ENCODE measurements around the gene OR51T1.
A peak's percentile ranks its signal among the peaks of the same experiment; 100 is the strongest.
"Not testable (repeated sequence)": the region's sequence is repeated elsewhere in the genome, so short reads cannot be mapped to it uniquely, and the experiment has no call there.

Gene OR51T1, protein sequence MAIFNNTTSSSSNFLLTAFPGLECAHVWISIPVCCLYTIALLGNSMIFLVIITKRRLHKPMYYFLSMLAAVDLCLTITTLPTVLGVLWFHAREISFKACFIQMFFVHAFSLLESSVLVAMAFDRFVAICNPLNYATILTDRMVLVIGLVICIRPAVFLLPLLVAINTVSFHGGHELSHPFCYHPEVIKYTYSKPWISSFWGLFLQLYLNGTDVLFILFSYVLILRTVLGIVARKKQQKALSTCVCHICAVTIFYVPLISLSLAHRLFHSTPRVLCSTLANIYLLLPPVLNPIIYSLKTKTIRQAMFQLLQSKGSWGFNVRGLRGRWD

DNA sequence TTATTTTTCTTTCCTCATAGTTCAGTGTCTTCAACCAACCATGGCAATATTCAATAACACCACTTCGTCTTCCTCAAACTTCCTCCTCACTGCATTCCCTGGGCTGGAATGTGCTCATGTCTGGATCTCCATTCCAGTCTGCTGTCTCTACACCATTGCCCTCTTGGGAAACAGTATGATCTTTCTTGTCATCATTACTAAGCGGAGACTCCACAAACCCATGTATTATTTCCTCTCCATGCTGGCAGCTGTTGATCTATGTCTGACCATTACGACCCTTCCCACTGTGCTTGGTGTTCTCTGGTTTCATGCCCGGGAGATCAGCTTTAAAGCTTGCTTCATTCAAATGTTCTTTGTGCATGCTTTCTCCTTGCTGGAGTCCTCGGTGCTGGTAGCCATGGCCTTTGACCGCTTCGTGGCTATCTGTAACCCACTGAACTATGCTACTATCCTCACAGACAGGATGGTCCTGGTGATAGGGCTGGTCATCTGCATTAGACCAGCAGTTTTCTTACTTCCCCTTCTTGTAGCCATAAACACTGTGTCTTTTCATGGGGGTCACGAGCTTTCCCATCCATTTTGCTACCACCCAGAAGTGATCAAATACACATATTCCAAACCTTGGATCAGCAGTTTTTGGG, at the start of gene OR51T1:
OR51T1 (plus strand) TSS at position 41 of the 641 bp plus-strand sequence; CDS start at position 41, 0 bp downstream.
- peak; percentile 81 for DNase-seq

DNA sequence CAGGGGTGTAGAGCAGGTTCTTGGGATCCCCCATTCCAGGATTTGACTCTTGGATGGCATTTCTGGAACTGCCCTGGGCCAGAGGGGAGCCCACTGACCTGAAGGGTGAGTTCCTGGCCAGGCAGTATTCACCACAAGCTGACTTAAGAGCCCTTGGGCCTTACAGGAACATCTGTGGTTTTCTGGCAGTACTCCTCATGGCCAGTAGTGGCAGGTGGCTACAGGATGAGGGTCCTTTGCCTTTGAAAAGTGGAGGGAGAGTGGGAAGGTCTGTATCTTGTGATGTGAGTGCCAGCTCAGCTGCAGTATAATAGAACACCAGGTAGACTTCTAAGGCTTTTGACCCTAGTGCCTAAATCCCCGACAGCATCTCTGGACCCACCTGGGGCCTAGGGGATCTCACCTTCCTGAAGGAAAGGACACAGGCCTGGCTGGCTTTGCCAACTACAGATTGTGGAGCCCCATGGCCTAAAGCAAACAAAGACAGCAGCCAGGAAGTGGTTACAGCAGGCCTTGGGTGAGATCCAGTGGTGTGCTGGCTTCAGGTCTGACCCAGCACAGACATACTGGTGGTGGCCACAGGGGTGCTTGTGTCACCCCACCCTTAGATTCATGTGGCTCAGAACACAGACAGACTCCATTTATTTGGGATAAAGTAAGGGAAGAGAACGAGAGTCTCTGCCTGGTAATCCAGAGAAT, 41.7 kb upstream of the OR51T1 start:
- DNase-seq, result no peak

GRCh38 chr11:4848908-4849532, 32.7 kb upstream of the OR51T1 start, which contains the start of gene OR51S1:
Gene OR51S1, minus strand, starts transcription at chr11:4849208. Its CDS starts 0 bp downstream, at chr11:4849208.
- DNase-seq, result no peak

DNA sequence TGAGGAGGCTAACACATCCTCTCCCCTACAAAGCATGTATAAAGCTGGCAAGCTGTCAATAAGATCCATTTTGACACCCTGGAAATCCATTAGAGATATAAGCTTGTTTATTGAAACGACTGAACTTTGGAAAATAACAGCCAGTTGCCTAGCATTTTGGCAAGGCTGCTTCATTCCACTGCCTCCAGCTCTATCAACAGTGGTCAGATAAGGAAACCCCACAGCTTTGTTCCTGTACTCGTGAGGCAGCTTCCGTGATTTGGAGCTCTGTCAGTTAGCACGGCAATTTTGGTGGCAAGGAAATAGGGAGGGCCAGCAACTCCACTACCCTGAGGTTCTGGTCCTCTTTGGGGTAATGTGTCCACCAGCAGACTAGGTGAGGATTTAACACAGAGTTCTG, 30.7 kb upstream of the OR51T1 start:
- DNase-seq, result no peak

DNA sequence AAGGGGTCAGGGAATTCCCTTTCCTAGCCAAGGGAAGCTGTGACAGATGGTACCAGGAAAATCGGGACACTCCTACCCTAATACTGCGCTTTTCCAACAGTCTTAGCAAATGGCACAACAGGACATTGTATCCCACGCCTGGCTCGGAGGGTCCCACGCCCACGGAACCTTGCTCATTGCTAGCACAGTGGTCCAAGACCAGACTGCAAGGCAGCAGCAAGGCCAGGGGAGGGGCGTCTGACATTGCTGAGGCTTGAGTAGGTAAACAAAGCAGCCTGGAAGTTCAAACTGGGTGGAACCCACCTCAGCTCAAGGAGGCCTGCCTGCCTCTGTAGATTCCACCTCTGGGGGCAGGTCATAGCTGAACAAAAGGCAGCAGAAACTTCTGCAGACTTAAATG, 27.4 kb upstream of the OR51T1 start:
- DNase-seq, result not testable (repeated sequence)

DNA sequence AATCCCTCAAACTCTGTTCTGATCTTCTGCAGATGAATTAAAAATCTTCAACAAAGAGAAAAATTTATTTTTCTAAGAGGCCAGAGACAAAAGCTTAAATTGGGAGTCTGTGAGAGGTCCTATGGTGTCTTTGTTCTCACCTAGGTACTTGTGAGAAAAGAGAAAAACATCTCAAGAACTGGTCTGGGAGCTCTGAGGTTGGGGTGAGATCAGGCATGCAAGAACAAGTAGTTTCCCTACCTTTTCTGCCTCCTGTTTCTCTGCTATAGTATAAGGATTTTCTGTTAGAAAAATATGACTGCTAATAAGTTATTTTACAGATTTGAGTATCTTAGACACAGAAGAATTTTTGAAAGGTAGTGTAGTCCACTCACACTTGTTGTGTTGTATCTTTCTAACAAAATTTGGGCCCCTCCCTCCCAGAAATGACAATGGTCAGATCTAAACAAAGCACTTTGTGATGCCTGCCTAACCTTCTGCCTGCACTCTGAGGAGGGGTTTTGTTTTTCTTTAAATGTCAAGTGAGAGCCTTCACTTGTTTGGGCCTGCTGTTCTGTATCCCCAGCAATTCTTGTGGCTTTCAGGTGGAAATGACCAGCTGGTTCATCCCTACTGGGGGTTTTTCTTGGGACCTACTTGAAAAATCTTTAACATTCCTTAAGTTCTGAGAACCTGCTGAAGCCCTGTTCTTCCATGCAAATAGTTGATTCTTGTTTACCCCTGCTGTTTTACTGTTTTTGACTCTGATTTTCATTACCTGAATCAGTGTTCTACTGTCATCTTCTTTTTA, 19.1 kb upstream of the OR51T1 start:
- DNase-seq, result no peak

- DNase-seq, result no peak
These were observed 17.8 kb upstream of the OR51T1 start for GRCh38 chr11:4863876-4864275.

- no peak for DNase-seq
These were observed 15.8 kb upstream of the OR51T1 start for GRCh38 chr11:4865855-4866254.

DNA sequence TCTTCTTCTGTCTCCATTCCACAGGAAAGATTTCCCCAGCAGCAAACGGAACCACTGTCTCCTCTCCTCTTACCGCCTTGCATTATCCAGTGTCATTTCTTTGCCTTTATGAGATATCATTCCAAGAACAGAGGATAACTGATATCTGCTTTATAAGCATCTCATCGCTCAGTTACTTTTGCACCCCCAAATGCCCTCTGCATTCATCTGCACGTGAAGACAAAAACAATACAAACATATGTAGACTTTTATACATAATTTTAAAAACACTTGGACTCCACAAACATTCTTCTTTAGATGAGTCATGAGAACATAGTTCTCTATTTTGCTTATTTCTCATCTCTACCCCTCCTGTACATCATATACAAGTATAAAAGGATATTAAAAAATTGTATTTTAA, 512 bp upstream of the OR51T1 start:
- no peak for DNase-seq

DNA sequence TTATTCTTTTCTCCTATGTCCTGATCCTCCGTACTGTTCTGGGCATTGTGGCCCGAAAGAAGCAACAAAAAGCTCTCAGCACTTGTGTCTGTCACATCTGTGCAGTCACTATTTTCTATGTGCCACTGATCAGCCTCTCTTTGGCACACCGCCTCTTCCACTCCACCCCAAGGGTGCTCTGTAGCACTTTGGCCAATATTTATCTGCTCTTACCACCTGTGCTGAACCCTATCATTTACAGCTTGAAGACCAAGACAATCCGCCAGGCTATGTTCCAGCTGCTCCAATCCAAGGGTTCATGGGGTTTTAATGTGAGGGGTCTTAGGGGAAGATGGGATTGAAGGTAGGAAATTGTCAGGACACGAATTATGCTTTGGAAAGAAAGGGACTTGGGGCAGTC, 843 bp downstream of the OR51T1 start:
- DNase-seq, result peak; percentile 25

DNA sequence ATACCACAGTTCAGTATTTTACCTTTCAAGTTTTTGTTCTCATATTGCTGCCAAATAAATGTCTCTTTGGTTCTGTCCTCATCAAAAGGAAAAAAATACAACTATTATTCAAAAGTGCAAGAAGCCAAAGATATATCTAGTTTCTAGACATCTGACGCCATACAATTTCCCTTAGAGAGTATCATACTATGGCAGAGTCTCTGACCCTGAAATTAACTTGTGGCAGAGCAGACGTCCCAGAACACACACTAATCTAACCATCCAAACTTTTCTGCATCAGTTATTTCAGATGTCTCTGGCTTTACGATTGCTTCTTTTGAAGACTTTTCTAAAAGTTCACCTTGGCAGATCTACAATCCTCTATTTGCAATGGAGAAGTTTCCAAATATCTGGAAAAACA, 2.7 kb downstream of the OR51T1 start:
- DNase-seq, result no peak

DNA sequence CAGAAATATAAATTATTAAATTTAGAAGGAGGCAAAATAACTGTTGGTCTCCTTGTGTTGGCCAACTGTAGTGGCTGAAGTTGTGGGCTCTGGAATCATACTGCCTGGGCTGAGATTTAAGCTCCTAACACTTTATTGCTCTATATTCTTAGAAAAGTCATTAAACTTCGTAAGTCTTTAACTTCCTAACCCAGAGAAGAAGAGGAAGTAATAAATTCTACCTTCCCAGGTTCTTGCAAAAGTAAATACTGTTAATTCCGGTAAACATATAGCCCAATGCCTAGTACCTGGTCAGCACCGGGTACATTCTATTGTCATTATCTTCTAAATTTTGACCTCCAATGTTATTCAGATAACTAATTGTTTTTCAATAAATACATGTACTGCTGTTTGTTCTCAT, 4.5 kb downstream of the OR51T1 start:
- DNase-seq, result no peak

DNA sequence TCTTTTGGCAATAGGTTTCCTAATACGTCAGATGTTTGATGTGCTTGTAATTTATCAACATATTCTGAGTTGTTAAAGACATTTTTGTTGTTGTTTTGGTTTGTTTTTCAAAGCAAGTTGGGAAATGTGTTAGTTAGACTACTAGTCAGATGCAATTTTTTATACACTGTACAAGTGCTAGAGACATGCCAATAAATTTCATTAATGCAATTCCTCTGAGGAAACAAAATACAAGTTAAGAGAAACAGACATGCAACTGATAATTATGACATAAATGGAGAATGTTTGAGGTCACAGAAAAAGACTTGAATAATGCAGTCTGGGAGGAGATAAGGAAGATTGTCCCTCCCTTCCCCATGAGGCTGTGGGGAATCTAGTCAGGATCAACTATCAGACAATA, 5.9 kb downstream of the OR51T1 start:
- DNase-seq, result no peak

GRCh38 chr11:4890279-4890678, 8.6 kb downstream of the OR51T1 start:
- DNase-seq, result no peak

- no peak for DNase-seq
These were observed 10.4 kb downstream of the OR51T1 start for GRCh38 chr11:4891996-4892640.

- DNase-seq, result no peak
These were observed 21.8 kb downstream of the OR51T1 start, which contains the start of gene OR51A7 for GRCh38 chr11:4903484-4903883. Gene OR51A7, plus strand, starts transcription at chr11:4903783. Its CDS starts 3,587 bp downstream, at chr11:4907370.

- DNase-seq, result no peak
These were observed 34.9 kb downstream of the OR51T1 start for GRCh38 chr11:4916581-4916980.

GRCh38 chr11:4919250-4919649, 37.5 kb downstream of the OR51T1 start, which contains the start of gene OR51G2:
Gene OR51G2, minus strand, starts transcription at chr11:4919350. Its CDS starts 3,687 bp downstream, at chr11:4915663.
- no peak for DNase-seq

DNA sequence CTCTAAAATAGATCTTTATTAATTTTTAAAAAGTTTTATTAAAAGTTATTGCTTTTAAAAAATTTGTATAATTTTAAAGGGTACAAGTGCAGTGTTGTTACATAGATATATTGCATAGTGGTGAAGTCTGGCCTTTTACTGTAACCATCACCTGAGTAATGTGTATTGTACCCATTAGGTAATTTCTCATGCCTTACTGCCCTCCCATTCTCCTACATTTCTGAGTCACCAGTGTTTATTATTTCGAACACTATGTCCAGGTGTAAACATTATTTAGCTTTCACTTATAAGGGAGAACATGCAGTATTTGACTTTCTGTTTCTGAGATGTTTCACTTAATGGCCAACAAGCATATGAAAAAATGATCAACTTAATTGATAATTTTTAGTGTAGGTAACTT, 40.1 kb downstream of the OR51T1 start:
- DNase-seq, result no peak

DNA sequence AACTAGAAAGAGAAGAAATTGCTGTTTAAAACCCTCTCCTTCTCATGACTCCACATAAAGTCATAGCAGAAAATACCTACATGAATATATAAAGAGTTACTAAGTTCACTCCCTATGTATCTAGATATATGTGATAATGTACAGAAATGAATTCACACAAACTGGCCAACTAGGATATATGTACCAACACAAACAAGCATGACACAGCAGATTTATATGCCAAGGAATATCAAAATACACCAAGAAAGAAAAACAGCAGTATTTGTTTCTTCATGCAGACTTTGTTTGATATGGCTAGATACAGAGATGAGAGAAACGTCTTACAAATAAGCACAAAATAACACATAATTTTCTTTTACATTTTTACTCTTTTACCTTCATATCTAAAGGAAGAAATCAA, 40.6 kb downstream of the OR51T1 start:
- DNase-seq, result no peak

GRCh38 chr11:4924239-4924638, 42.5 kb downstream of the OR51T1 start, which contains the start of gene OR51G1:
Gene OR51G1, minus strand, starts transcription at chr11:4924339. Its CDS starts 0 bp downstream, at chr11:4924339.
- no peak for DNase-seq

DNA sequence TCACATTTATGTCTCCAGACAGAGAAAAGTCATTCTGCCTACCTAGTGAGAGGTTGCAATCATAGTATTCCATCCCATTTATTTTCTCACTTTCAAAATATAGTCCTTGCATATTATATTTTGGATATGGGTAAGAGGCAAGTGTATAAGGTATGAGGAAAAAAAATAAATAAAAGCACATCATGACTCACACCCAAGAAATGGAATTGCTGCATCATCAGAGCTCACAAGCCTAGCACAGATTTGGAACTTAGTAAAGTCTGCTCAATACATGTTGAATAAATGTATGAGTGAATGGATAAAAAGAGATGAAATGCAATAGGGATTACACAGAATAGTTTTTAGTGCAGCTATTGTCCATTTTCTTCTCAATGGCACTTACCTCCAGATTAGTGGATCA, 44.9 kb downstream of the OR51T1 start:
- no peak for DNase-seq

Data from NCI-H146 (cell line).